NOMO-1 treated with dmso at 0.1 percent for 144 hours (cell line): ENCODE results near the gene IL12RB1.
"Not testable (repeated sequence)": the region's sequence is repeated elsewhere in the genome, so short reads cannot be mapped to it uniquely, and the experiment has no call there.

ENCODE experiments used
- DNase-seq: peaks from one replicate; lab custom pipeline; 2025; ENCODE audit not compliant: unreplicated experiment; lab: John Stamatoyannopoulos, UW

Gene IL12RB1

GRCh38 chr19:18051887-18052286, 34.8 kb downstream of the IL12RB1 start:
- no peak for DNase-seq

GRCh38 chr19:18049385-18049784, 37.3 kb downstream of the IL12RB1 start:
- no peak for DNase-seq

GRCh38 chr19:18046059-18046718, 40.5 kb downstream of the IL12RB1 start:
- DNase-seq = no peak

- no peak for DNase-seq
These were observed 41.3 kb downstream of the IL12RB1 start for GRCh38 chr19:18045307-18046050.

- peak; percentile 86 for DNase-seq
These were observed 41.9 kb downstream of the IL12RB1 start for GRCh38 chr19:18044825-18045304.

- no peak for DNase-seq
These were observed 43.1 kb downstream of the IL12RB1 start for GRCh38 chr19:18043676-18044075.

- DNase-seq = no peak
These were observed 45.7 kb downstream of the IL12RB1 start for GRCh38 chr19:18041054-18041453.

GRCh38 chr19:18032102-18032501, 54.6 kb downstream of the IL12RB1 start:
- DNase-seq = not testable (repeated sequence)

- not testable (repeated sequence) for DNase-seq
These were observed 55.3 kb downstream of the IL12RB1 start for GRCh38 chr19:18031401-18031800.

- DNase-seq = no peak
These were observed 57.0 kb downstream of the IL12RB1 start for GRCh38 chr19:18029617-18030338.

- DNase-seq = no peak
These were observed 59.6 kb downstream of the IL12RB1 start for GRCh38 chr19:18027151-18027550.

- peak; percentile 47 for DNase-seq
These were observed 63.0 kb downstream of the IL12RB1 start for GRCh38 chr19:18023622-18024251.

- no peak for DNase-seq
These were observed 65.5 kb downstream of the IL12RB1 start for GRCh38 chr19:18021121-18021755.

- DNase-seq = no peak
These were observed 66.3 kb downstream of the IL12RB1 start for GRCh38 chr19:18020212-18021085.

GRCh38 chr19:18017275-18018083, 69.3 kb downstream of the IL12RB1 start:
- no peak for DNase-seq

- DNase-seq = no peak
These were observed 70.4 kb downstream of the IL12RB1 start for GRCh38 chr19:18016209-18016910.

GRCh38 chr19:18014197-18014596, 72.5 kb downstream of the IL12RB1 start:
- no peak for DNase-seq
